KG1 (cell line): Measurements from ENCODE around the gene NCR1.
"Not testable (repeated sequence)": the region's sequence is repeated elsewhere in the genome, so short reads cannot be mapped to it uniquely, and the experiment has no call there.

Experiments used
- DNase-seq: peaks from one replicate; lab custom pipeline; 2025; lab: John Stamatoyannopoulos, UW

NCR1 gene

DNA sequence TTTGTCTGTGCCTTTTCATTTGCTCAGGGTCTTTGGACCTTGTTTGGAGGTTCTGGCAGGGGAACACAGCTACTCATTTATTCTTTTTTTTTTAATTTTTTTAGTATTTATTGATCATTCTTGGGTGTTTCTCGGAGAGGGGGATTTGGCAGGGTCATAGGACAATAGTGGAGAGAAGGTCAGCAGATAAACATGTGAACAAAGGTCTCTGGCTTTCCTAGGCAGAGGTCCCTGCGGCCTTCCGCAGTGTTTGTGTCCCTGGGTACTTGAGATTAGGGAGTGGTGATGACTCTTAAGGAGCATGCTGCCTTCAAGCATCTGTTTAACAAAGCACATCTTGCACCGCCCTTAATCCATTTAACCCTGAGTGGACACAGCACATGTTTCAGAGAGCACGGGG lies 2.0 kb downstream of the NCR1 start:
- DNase-seq: not testable (repeated sequence)

DNA sequence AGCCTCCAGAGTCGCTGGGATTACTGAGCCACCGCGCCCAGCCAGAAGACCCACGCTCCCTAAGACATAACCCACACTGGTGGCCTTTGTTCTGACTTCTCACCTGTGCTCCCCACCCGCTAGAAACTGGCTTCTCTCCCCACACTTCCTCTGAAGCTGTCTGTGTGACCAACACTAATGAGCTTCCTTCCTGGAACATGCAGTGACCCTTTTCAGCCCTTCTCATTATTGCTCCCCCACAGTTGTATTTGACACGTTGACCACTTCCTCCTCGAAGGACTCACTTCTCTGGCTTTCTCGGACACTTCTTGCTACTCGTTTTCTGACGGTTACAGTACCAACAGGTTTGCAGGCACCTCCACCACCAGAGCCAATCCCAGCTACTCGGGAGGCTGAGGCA lies 10.9 kb downstream of the NCR1 start:
- DNase-seq: no peak

DNA sequence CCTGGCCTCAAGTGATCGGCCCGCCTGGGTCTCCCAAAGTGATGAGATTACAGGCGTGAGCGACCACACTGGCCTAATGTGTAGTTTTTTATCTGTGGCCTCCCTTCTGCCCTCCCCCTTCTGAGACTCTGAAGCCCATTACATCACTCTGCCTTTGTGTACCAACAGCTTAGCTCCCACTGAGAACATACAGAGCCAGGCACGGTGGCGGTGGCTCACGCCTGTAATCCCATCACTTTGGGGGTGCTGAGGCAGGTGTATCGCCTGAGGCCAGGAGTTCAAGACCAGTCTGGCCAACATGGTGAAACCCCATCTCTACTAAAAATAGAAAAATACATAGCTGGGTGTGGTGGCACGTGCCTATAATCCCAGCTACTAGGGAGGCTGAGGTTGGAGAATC lies 12.6 kb downstream of the NCR1 start:
- DNase-seq: no peak

DNA sequence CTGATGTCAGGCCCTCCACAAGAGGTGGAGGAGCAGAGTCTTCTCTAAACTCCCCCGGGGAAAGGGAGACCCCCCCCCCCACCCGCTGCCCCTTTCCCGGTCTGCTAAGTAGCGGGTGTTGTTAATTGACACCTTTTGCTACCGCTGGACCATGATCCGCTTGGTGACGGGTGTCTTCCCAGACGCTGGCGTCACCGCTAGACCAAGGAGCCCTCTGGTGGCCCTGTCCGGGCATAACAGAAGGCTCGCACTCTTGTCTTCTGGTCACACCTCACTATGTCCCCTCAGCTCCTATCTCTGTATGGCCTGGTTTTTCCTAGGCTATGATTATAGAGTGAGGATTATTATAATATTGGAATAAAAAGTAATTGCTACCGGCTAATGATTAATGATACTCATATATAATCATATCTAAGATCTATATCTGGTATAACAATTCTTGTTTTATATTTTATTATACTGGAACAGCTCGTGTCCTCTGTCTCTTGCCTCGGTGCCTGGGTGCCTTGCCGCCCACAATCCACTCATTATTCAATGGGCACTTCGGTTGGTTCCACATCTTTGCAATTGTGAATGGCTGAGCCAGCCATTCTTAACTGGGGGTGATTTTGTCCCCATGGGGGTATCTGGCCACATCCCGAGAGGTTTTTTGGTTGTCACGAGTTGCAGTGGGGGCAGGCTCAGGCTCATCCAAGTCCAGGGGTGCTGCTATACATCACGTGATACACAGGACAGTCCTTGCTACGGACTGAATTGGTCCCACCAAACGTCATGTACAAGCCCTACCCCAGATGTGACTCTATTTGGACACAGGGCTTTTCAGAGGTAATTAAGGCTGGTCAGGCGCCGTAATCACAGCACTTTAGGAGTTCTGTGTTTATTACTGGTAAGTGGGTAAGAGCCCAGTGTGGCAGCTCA lies 14.0 kb downstream of the NCR1 start:
- not testable (repeated sequence) for DNase-seq

DNA sequence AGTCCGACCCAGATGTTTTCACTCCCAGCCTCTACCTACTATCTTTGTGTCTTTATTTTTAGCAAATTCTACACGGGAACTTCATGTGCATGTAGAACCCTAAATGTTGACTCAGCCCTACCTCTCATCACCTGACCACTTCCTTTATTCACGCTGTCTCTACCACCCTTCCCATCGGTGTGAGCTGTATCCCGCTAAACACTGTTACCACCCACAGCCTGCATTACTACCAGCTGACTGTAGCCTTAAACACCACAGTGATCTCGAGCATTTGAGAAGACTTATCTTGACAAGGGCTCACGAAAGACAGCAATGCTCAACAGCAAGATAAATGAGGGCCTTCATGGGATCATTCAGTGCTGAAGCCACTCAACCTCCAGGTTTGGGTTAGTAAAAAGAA lies 15.1 kb downstream of the NCR1 start:
- no peak for DNase-seq

DNA sequence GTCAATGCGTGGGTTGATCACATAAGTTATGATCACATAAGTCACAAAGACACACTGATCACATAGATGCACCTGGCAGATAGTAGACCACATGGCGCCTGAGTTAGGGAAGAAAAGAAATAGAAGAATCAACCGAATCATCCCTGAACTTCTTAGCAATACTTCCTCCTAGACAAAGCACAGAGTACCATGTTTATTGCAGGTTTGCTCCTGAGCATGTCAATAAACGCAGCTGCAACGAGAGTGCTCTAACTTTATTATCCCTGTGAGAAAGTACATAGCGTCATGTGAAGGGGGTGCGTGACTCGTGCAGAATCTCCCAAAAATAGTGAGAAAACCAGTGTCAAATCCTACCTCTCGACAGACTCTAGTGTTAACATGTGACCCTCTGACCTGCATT lies 17.3 kb downstream of the NCR1 start:
- DNase-seq: no peak

DNA sequence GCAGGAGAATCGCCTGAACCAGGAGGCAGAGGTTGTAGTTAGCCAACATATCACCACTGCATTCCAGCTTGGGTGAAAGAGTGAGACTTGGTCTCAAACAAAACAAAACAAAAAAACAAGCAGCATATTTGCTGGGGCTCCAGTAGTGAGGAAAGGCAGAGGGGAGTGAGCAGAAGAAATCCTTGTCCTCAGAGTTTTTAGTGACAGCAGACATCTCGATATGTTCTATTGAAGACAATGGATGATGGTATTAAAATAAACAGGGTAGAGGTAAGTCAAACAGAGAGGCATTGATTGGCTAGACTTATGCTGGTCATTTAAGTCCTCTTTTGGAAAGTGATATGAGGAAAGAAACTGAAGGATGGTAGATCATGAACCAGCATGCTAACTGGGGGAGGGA lies 22.4 kb downstream of the NCR1 start:
- DNase-seq: no peak

DNA sequence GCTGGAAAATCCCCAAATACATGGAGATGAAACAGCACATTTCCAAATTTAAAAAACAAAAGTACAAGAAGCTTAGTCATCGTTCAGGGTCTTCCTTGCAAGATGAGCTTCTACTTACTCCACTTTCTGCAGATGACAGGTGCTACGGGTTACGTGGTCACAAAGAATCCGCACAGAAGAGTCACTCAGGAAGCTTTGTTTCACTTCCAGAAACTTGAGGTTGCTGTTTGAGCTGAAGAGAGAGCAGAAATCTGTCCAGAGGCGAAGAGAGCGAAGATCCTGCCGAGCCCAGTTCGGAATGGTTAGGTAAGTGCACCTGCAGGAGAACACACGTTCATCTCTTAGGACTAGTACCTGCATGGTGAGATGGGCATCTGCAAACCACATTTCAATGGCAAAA lies 32.0 kb downstream of the NCR1 start:
- no peak for DNase-seq

DNA sequence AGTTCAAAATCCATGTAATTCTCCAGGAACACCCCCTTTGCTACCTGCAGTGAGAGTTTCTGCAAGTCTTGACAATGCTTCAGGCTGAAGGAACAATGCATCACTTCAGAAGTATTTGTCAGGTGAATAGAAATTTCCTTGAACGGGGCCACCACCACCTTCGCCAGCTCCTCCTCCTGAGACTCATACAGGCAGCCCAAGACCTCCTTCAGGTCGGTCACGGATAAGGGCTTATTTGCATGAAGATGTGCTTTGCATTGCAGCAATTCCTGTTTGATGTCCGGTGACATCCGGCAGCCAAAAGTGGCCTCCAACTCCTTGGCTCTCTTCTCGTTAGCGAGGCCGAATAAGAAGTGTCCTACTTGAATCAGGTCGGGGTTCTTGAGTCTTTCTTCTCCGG lies 33.0 kb downstream of the NCR1 start:
- DNase-seq: no peak

DNA sequence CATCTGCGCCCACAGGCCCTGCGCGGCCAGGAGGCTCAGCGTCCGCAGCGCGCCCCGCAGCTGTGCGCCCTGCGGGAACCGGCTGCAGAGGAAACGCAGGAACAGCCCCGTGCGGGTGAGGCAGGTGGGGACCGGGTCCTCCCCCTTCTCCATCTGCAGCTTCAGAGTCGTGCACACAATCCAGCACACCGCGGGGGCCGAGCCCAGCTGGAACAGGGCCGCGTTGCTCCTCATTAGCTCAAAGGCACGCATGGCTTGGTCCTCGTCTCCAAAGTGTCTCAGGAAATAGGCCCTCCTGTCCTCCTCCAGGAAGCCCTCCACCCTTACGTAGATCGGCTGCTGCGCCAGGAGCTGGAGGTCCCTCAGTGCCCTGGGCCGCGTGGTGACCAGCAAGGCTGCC lies 33.6 kb downstream of the NCR1 start:
- not testable (repeated sequence) for DNase-seq

DNA sequence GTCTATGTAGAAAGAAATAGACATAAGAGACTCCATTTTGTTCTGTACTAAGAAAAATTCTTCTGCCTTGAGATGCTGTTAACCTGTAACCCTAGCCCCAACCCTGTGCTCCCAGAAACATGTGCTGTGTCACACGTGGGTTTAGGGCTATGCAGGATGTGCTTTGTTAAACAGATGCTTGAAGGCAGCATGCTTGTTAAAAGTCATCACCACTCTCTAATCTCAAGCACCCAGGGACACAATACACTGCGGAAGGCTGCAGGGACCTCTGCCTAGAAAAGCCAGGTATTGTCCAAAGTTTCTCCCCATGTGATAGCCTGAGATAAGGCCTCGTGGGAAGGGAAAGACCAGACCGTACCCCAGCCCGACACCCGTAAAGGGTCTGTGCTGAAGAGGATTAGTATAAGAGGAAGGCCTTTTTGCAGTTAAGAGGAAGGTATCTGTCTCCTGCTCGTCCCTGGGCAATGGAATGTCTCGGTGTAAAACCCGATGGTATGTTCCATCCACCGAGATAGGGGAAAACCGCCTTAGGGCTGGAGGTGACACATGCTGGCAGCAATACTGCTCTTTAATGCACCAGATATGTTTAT lies 37.9 kb downstream of the NCR1 start:
- DNase-seq: not testable (repeated sequence)

DNA sequence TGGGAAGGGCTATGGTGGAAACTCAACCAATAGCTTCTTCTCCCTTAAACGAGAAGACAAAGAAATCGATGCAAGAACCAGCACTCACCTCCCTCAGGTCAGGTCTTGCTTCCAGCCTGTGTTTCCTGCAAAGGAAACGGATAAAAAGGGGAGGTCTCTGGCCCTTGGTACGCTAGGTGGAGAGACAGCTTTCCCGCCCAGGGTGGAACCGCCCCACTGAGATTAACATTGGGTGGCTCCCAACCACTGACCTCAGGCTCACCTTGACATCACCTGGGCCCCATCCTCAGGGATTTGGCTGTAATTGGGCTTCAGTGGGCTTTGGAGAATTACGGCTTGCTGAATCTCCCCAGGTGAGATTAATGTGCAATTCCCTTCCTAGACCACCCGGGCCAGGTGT lies 41.4 kb downstream of the NCR1 start, which contains the start of gene NLRP7:
Gene NLRP7, minus strand, starts transcription at position 150 of the 400 bp plus-strand sequence.
- DNase-seq: no peak

DNA sequence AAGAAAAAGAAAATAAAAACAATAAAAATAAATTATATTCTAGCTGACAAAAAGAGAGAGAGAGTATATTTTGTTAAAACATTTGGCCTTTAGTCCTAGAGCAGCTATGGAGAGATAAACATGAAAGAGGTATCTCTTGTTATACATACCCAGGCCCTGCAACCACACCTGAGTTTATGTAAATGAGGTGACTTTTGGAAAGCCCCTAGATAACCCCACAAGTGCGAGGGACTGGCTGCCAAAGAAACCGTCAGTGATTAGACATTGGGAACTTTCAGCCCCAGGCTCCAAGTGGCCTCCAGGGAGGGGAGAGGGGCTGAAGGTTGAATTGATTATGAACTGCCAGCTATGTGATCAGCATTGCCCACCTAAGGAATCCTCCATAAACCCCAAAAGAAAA lies 43.5 kb downstream of the NCR1 start:
- DNase-seq: no peak

DNA sequence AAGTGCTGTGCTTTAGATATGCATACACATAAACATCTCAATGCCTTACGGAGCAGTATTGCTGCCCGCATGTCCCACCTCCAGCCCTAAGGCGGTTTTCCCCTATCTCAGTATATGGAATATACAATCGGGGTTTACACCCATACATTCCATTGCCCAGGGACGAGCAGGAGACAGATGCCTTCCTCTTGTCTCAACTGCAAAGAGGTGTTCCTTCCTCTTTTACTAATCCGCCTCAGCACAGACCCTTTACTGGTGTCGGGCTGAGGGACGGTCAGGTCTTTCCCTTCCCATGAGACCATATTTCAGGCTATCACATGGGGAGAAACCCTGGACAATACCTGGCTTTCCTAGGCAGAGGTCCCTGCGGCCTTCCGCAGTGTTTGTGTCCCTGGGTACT lies 44.6 kb downstream of the NCR1 start:
- DNase-seq: not testable (repeated sequence)

DNA sequence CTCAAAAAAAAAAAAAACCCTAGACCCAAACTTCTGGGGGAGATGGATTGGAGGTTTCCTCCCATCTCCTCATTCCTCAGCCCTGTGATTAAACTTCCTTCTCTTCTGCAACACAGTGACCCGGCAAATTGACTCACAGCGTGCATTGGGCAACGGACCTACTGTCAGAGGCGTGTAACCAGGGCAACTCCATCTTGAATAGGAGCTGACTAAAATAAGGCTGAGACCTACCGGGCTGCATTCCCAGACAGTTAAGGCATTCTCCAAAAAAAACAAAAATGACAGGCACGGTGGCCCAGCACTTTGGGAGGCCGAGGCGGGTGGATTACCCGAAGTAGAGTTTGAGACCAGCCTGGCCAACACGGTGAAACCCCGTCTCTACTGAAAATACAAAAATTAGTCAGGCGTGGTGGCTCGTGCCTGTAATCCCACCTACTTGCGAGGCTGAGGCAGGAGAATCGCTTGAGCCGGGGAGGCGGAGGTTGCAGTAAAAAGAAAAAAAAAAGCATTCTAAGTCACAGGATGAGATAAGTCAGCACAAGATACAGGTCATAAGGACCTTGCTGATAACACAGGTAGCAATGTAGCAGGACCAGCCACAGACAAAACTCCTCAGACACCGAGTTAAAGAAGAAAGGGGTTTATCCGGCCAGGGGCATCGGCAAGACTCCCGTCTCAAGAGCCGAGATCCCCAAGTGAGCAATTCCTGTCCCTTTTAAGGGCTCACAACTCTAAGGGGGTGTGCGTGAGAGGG lies 46.8 kb downstream of the NCR1 start:
- DNase-seq: no peak

DNA sequence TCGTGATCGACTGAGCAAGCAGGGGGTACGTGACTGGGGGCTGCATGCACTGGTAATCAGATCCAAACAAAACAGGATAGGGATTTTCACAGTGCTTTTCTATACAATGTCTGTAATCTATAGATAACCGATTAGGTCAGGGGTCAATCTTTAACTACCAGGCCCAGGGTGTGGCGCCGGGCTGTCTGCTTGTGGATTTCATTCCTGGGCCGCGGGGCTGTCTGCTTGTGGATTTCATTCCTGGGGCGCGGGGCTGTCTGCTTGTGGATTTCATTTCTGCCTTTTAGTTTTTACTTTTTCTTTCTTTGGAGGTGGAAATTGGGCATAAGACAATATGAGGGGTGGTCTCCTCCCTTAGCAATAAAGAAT lies 47.4 kb downstream of the NCR1 start:
- not testable (repeated sequence) for DNase-seq

DNA sequence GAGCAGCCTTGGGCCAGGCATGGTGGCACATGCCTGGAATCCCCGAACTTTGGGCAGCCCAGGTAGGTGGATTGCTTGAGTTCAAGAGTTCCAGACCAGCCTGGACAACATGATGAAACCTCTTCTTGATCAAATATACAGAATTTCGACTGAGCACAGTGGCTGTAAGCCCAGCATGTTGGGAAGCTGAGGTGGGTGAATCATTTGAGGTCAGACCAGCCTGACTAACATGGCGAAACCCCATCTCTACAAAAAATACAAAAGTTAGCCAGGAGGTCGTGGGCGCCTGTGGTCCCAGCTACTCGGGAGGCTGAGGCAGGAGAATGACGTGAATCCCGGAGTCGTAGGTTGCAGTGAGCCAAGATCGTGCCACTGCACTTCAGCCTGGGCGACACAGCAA lies 49.4 kb downstream of the NCR1 start:
- no peak for DNase-seq

DNA sequence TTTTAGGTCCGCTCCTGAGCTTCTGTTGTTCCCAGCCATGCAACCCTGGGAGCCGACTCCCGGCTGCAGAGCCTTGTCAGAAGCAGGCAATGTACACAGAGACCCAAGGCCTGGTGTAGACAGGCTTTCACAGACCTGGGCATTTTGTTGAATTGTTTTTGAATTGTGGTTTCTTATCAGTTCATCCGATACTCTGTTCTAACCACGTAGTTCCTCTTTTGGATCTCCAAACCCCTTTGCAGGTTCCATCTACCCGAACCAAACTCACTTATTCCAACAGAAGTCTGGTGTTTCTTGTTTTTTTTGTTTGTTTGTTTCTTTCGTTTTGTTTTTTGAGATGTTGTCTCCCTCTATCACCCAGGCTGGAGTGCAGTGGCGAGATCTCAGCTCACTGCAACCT lies 53.9 kb downstream of the NCR1 start:
- peak; percentile 46 for DNase-seq
